ENCODE data around the gene FAM234A.
"Not testable (repeated sequence)": the region's sequence is repeated elsewhere in the genome, so short reads cannot be mapped to it uniquely, and the experiment has no call there.

Gene FAM234A

DNA sequence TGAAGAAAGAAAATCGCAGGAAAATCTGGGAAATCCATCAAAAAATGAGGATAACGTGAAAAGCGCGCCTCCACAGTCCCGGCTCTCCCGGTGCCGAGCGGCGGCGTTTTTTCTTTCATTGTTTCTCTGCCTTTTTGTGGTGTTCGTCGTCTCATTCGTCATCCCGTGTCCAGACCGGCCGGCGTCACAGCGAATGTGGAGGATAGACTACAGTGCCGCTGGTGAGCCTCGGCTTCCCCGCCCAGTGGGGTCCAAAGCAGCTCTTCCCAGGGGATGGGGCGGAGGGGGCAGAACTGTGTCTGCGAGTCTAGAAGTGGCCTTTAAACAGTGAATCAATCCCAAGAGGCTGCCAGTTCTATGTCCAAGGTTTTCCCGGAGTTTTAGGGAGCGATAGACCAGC, 19.8 kb downstream of the FAM234A start:
- H3K4me3 ChIP-seq (ENCODE audit: insufficient read depth in 1 of 2, low read depth in 1 of 2, low read length in 2 of 2), result no peak overlapping the region
- 99% methylated on average over 25 of the region's 25 CpGs for WGBS
- H2BK12ac ChIP-seq (ENCODE audit: low read length in 2 of 2), result no peak overlapping the region
- no peak overlapping the region for H2BK120ac ChIP-seq (ENCODE audit: low read depth, low read length)
- H3K9me3 ChIP-seq (ENCODE audit: control insufficient read depth, low read length), result no peaks in the 10 kb centered on the region
- H3K27ac ChIP-seq (ENCODE audit: low read length, poor library complexity, severe bottlenecking), result no peak overlapping the region
- H3K27me3 ChIP-seq (ENCODE audit: control insufficient read depth in 1 of 2, insufficient read depth in 1 of 2, low read length in 2 of 2), result no peaks in the 10 kb centered on the region
- no peak overlapping the region for H2AFZ ChIP-seq (ENCODE audit: low read depth, low read length)
- no peak overlapping the region for H3K14ac ChIP-seq (ENCODE audit: low read length in 2 of 2)
- H3K4me2 ChIP-seq (ENCODE audit: low read length, poor library complexity, severe bottlenecking), result no peak overlapping the region
- H2BK5ac ChIP-seq (ENCODE audit: low read depth, low read length, poor library complexity, severe bottlenecking), result no peak overlapping the region
- no peak overlapping the region for H3K4ac ChIP-seq (ENCODE audit: low read depth in 1 of 2, low read length in 2 of 2)
- H3K18ac ChIP-seq (ENCODE audit: low read depth in 1 of 2, low read length in 2 of 2), result no peak overlapping the region
- peaks cover 52 to 56% of the 10 kb centered on the region in 2 experiments for H3K36me3 ChIP-seq (ENCODE audit: control insufficient read depth in 1 of 2, insufficient read depth in 2 of 2, low read depth in 1 of 2, low read length in 2 of 2)
- H3K9ac ChIP-seq (ENCODE audit: low read length), result no peak overlapping the region
- no peak overlapping the region for H2BK15ac ChIP-seq (ENCODE audit: low read depth, poor library complexity, severe bottlenecking)
- no peak for DNase-seq
- no peak overlapping the region for H4K91ac ChIP-seq (ENCODE audit: low read length)
- H3K23ac ChIP-seq (ENCODE audit: low read length in 2 of 2), result no peak overlapping the region
- no peak overlapping the region for H2AK5ac ChIP-seq (ENCODE audit: low read length, severe bottlenecking)
- peaks cover 9% of the 10 kb centered on the region for H3K79me1 ChIP-seq (replicated peaks; ENCODE audit: low read length, poor library complexity, severe bottlenecking)
- peaks cover 3% of the 10 kb centered on the region for H3K4me1 ChIP-seq (ENCODE audit: control insufficient read depth, insufficient read depth, low read depth, low read length)
- no peak overlapping the region for H4K8ac ChIP-seq (ENCODE audit: low read length)

- Histone ChIP-seq H4K91ac (ENCODE audit: low read length) (no peak overlapping the region), H2BK15ac (ENCODE audit: low read depth, poor library complexity, severe bottlenecking) (no peak overlapping the region), H3K14ac (ENCODE audit: low read length in 2 of 2) (no peak overlapping the region), H3K27me3 (ENCODE audit: control insufficient read depth in 1 of 2, insufficient read depth in 1 of 2, low read length in 2 of 2) (no peaks in the 10 kb centered on the region), H2BK5ac (ENCODE audit: low read depth, low read length, poor library complexity, severe bottlenecking) (no peak overlapping the region), H3K4me3 (ENCODE audit: insufficient read depth in 1 of 2, low read depth in 1 of 2, low read length in 2 of 2) (no peak overlapping the region), H3K36me3 (ENCODE audit: control insufficient read depth in 1 of 2, insufficient read depth in 2 of 2, low read depth in 1 of 2, low read length in 2 of 2) (peaks cover 58 to 59% of the 10 kb centered on the region in 2 experiments), H3K18ac (ENCODE audit: low read depth in 1 of 2, low read length in 2 of 2) (no peak overlapping the region), H3K4me2 (ENCODE audit: low read length, poor library complexity, severe bottlenecking) (no peak overlapping the region), H2AK5ac (ENCODE audit: low read length, severe bottlenecking) (no peak overlapping the region), H2AFZ (ENCODE audit: low read depth, low read length) (no peak overlapping the region), H3K9me3 (ENCODE audit: control insufficient read depth, low read length) (no peaks in the 10 kb centered on the region), H3K4ac (ENCODE audit: low read depth in 1 of 2, low read length in 2 of 2) (no peak overlapping the region), H3K79me1 (replicated peaks; ENCODE audit: low read length, poor library complexity, severe bottlenecking) (peaks cover 8% of the 10 kb centered on the region), H3K27ac (ENCODE audit: low read length, poor library complexity, severe bottlenecking) (no peak overlapping the region), H3K4me1 (ENCODE audit: control insufficient read depth, insufficient read depth, low read depth, low read length) (peaks cover 4% of the 10 kb centered on the region), H3K9ac (ENCODE audit: low read length) (no peak overlapping the region), H2BK12ac (ENCODE audit: low read length in 2 of 2) (no peak overlapping the region), H2BK120ac (ENCODE audit: low read depth, low read length) (no peak overlapping the region), H3K23ac (ENCODE audit: low read length in 2 of 2) (no peak overlapping the region), H4K8ac (ENCODE audit: low read length) (no peak overlapping the region)
- 100% methylated on average over 5 of the region's 6 CpGs for WGBS
- no peak for DNase-seq
These were observed 20.6 kb downstream of the FAM234A start for GRCh38 chr16:255183-255582.

- H2AFZ ChIP-seq (ENCODE audit: low read depth, low read length); H2AK5ac ChIP-seq (ENCODE audit: low read length, severe bottlenecking); H3K79me1 ChIP-seq (replicated peaks; ENCODE audit: low read length, poor library complexity, severe bottlenecking); H3K4me2 ChIP-seq (ENCODE audit: low read length, poor library complexity, severe bottlenecking); H2BK120ac ChIP-seq (ENCODE audit: low read depth, low read length); H3K4me1 ChIP-seq (ENCODE audit: control insufficient read depth, insufficient read depth, low read depth, low read length); DNase-seq; H4K91ac ChIP-seq (ENCODE audit: low read length); H2BK12ac ChIP-seq (ENCODE audit: low read length in 2 of 2); H3K27me3 ChIP-seq (ENCODE audit: control insufficient read depth in 1 of 2, insufficient read depth in 1 of 2, low read length in 2 of 2); H4K8ac ChIP-seq (ENCODE audit: low read length); H2BK5ac ChIP-seq (ENCODE audit: low read depth, low read length, poor library complexity, severe bottlenecking); H3K4me3 ChIP-seq (ENCODE audit: insufficient read depth in 1 of 2, low read depth in 1 of 2, low read length in 2 of 2); H3K9ac ChIP-seq (ENCODE audit: low read length); H2BK15ac ChIP-seq (ENCODE audit: low read depth, poor library complexity, severe bottlenecking); H3K4ac ChIP-seq (ENCODE audit: low read depth in 1 of 2, low read length in 2 of 2); H3K9me3 ChIP-seq (ENCODE audit: control insufficient read depth, low read length); H3K18ac ChIP-seq (ENCODE audit: low read depth in 1 of 2, low read length in 2 of 2); H3K23ac ChIP-seq (ENCODE audit: low read length in 2 of 2); H3K27ac ChIP-seq (ENCODE audit: low read length, poor library complexity, severe bottlenecking); H3K14ac ChIP-seq (ENCODE audit: low read length in 2 of 2): not testable (repeated sequence)
- WGBS, result 98% methylated on average over 5 of the region's 13 CpGs
- peaks cover 66 to 70% of the 10 kb centered on the region in 2 experiments for H3K36me3 ChIP-seq (ENCODE audit: control insufficient read depth in 1 of 2, insufficient read depth in 2 of 2, low read depth in 1 of 2, low read length in 2 of 2)
These were observed 23.5 kb downstream of the FAM234A start for GRCh38 chr16:258091-258490.

- Histone ChIP-seq H3K27ac (ENCODE audit: low read length, poor library complexity, severe bottlenecking) (no peak overlapping the region), H2AFZ (ENCODE audit: low read depth, low read length) (no peak overlapping the region), H2BK5ac (ENCODE audit: low read depth, low read length, poor library complexity, severe bottlenecking) (no peak overlapping the region), H2BK120ac (ENCODE audit: low read depth, low read length) (no peak overlapping the region), H3K79me1 (replicated peaks; ENCODE audit: low read length, poor library complexity, severe bottlenecking) (no peaks in the 10 kb centered on the region), H4K91ac (ENCODE audit: low read length) (no peak overlapping the region), H3K4me1 (ENCODE audit: control insufficient read depth, insufficient read depth, low read depth, low read length) (peaks cover 2% of the 10 kb centered on the region), H2BK12ac (ENCODE audit: low read length in 2 of 2) (no peak overlapping the region), H3K18ac (ENCODE audit: low read depth in 1 of 2, low read length in 2 of 2) (no peak overlapping the region), H4K8ac (ENCODE audit: low read length) (no peak overlapping the region), H3K4me2 (ENCODE audit: low read length, poor library complexity, severe bottlenecking) (no peak overlapping the region), H3K9ac (ENCODE audit: low read length) (no peak overlapping the region), H3K4ac (ENCODE audit: low read depth in 1 of 2, low read length in 2 of 2) (no peak overlapping the region), H3K4me3 (ENCODE audit: insufficient read depth in 1 of 2, low read depth in 1 of 2, low read length in 2 of 2) (no peak overlapping the region), H3K9me3 (ENCODE audit: control insufficient read depth, low read length) (no peaks in the 10 kb centered on the region), H3K23ac (ENCODE audit: low read length in 2 of 2) (no peak overlapping the region), H2AK5ac (ENCODE audit: low read length, severe bottlenecking) (no peak overlapping the region), H3K14ac (ENCODE audit: low read length in 2 of 2) (no peak overlapping the region), H3K36me3 (ENCODE audit: control insufficient read depth in 1 of 2, insufficient read depth in 2 of 2, low read depth in 1 of 2, low read length in 2 of 2) (peaks cover 69 to 72% of the 10 kb centered on the region in 2 experiments), H3K27me3 (ENCODE audit: control insufficient read depth in 1 of 2, insufficient read depth in 1 of 2, low read length in 2 of 2) (no peaks in the 10 kb centered on the region), H2BK15ac (ENCODE audit: low read depth, poor library complexity, severe bottlenecking) (no peak overlapping the region)
- 97% methylated on average over 7 of the region's 10 CpGs for WGBS
- DNase-seq, result no peak
These were observed 24.6 kb downstream of the FAM234A start for GRCh38 chr16:259226-259625.
